ENCODE data around the gene FBXO9. TPM values are rescaled to one million over a fixed set of nuclear protein-coding genes. Genes with fewer than 3 reads are reported as not detected.

Gene FBXO9
- total RNA-seq, 1 experiment from 2014 or later, result 71.0 TPM

- TF ChIP-seq ZBTB33 (IDR thresholded peaks at IDR 0.05; ENCODE audit: extremely low read depth, insufficient replicate concordance, low read length), result no peak
- TF ChIP-seq TCF7L2 (IDR thresholded peaks at IDR 0.05; ENCODE audit: borderline replicate concordance, extremely low read depth, insufficient read depth, insufficient read length), result no peak
- no peak for TF ChIP-seq YY1 (IDR thresholded peaks at IDR 0.05; ENCODE audit: extremely low read depth, insufficient replicate concordance, low read depth, low read length)
- no peak for TF ChIP-seq EZH2phosphoT487 (IDR thresholded peaks at IDR 0.05; ENCODE audit: borderline replicate concordance)
- no peak for TF ChIP-seq ZNF274 (IDR thresholded peaks at IDR 0.05; ENCODE audit: low read depth, low read length)
- TF ChIP-seq CEBPB (IDR thresholded peaks at IDR 0.05; ENCODE audit: low read depth), result no peak
- no peak for TF ChIP-seq RAD21 (IDR thresholded peaks at IDR 0.05; ENCODE audit: low read depth)
- TF ChIP-seq SP1 (IDR thresholded peaks at IDR 0.05; ENCODE audit: low read depth), result no peak
- no peak for TF ChIP-seq JUND (IDR thresholded peaks at IDR 0.05)
- TF ChIP-seq MAX (IDR thresholded peaks at IDR 0.05), result no peak
- no peak for TF ChIP-seq FOSL1 (IDR thresholded peaks at IDR 0.05; ENCODE audit: low read depth)
These were observed 2.7 kb downstream of the FBXO9 start (continued) for GRCh38 chr6:53067849-53068361.

GRCh38 chr6:53069427-53069826 is 4.2 kb downstream of the FBXO9 start:
- Histone ChIP-seq H3K36me3 (ENCODE audit: control insufficient read depth in 1 of 2, insufficient read depth in 2 of 2, low read length in 2 of 2) (peaks cover 12% of the 10 kb centered on the region in 2 experiments; a peak in 2 of 4 replicates), H3K27me3 (ENCODE audit: insufficient read depth, low read length) (no peaks in the 10 kb centered on the region), H3K4me1 (ENCODE audit: control insufficient read depth in 1 of 2, insufficient read depth in 2 of 2, low read length in 2 of 2) (peaks cover 5 to 12% of the 10 kb centered on the region in 2 experiments; a peak in 3 of 4 replicates), H3K27ac (ENCODE audit: low read depth, low read length) (no peak overlapping the region), H4K20me1 (ENCODE audit: insufficient read depth) (no peaks in the 10 kb centered on the region), H3K9me2 (ENCODE audit: insufficient read depth) (no peaks in the 10 kb centered on the region), H2AFZ (ENCODE audit: low read depth, low read length, poor library complexity, severe bottlenecking) (no peak overlapping the region), H3K9me3 (ENCODE audit: control insufficient read depth in 1 of 2, insufficient read depth in 1 of 2, low read depth in 1 of 2, low read length in 2 of 2) (no peaks in the 10 kb centered on the region), H3K79me2 (ENCODE audit: insufficient read depth, low read length) (peaks cover 39% of the 10 kb centered on the region), H3K4me3 (replicated peaks in 1 of 2; ENCODE audit: low read depth in 1 of 2, low read length in 2 of 2) (no peak overlapping the region), H3K4me2 (ENCODE audit: low read length) (no peak overlapping the region), H3K9ac (ENCODE audit: low read length) (no peak overlapping the region)
- intact Hi-C loops (cut with micrococcal nuclease), result no loop called here
- CTCF ChIA-PET, result no interaction called here
- no TSS peak for BruUV-seq (replicated peaks)
- DNase-seq (ENCODE audit: low read depth, low spot score) (no peak), ATAC-seq (no peak)
- RAD21 ChIA-PET (ENCODE audit: low non-redundant PET in 1 of 2, low total read pairs in 2 of 2, uncharacterized antibody in 2 of 2, unreplicated experiment in 2 of 2), result no interaction called here
- POLR2A ChIA-PET, result no interaction called here
- TF ChIP-seq CEBPB (IDR thresholded peaks at IDR 0.05; ENCODE audit: low read depth) (no peak), ZNF274 (IDR thresholded peaks at IDR 0.05; ENCODE audit: low read depth, low read length) (no peak), POLR2A (IDR thresholded peaks at IDR 0.05; ENCODE audit: borderline replicate concordance, extremely low read depth, insufficient read depth, insufficient read length) (no peak), ATF3 (IDR thresholded peaks at IDR 0.05) (no peak), EZH2 (IDR thresholded peaks at IDR 0.05) (no peak), REST (IDR thresholded peaks at IDR 0.05; ENCODE audit: low read depth) (no peak), EGR1 (IDR thresholded peaks at IDR 0.05; ENCODE audit: low read depth) (no peak), SIN3A (IDR thresholded peaks at IDR 0.05; ENCODE audit: low read depth) (no peak), POLR2AphosphoS5 (IDR thresholded peaks at IDR 0.05; ENCODE audit: low read depth, low read length) (no peak), ZFX (IDR thresholded peaks at IDR 0.05) (no peak), MAX (IDR thresholded peaks at IDR 0.05) (no peak), RAD21 (IDR thresholded peaks at IDR 0.05; ENCODE audit: low read depth) (no peak), SP1 (IDR thresholded peaks at IDR 0.05; ENCODE audit: low read depth) (no peak), EZH2phosphoT487 (IDR thresholded peaks at IDR 0.05; ENCODE audit: borderline replicate concordance) (no peak), FOSL1 (IDR thresholded peaks at IDR 0.05; ENCODE audit: low read depth) (no peak)

Measured in HCT116 (cell line).